Measurements from ENCODE around the gene P2RX5. TPM values are rescaled to one million over a fixed set of nuclear protein-coding genes. Genes with fewer than 3 reads are reported as not detected.
"Not testable (repeated sequence)": the region's sequence is repeated elsewhere in the genome, so short reads cannot be mapped to it uniquely, and the experiment has no call there.

P2RX5 gene
- total and polyA plus RNA-seq, 2 experiments from 2014 or later: 7.5 to 13.6 TPM

- H3K4me3 ChIP-seq: no peak overlapping the region
- no peak overlapping the region for H3K4me2 ChIP-seq
- H3K9me3 Mint-ChIP-seq: peaks cover 7% of the 10 kb centered on the region; the same call in 1 of the 3 replicates
- TF ChIP-seq ETS1 (IDR thresholded peaks at IDR 0.05): no peak
- no peak for TF ChIP-seq STAT1 (IDR thresholded peaks at IDR 0.05; ENCODE audit: unreplicated experiment)
- TF ChIP-seq CREB1 (CRISPR knock-in tag; IDR thresholded peaks at IDR 0.05; ENCODE audit: low read depth): no peak
- TF ChIP-seq NANOG (IDR thresholded peaks at IDR 0.05; ENCODE audit: borderline replicate concordance): no peak
- H3K27me3 ChIP-seq (ENCODE audit: insufficient read depth): no peaks in the 10 kb centered on the region
- no peak overlapping the region for H3K27ac ChIP-seq (ENCODE audit: low read depth)
- H3K36me3 ChIP-seq (ENCODE audit: insufficient read depth): no peaks in the 10 kb centered on the region
- no peak overlapping the region for H3K4me3 Mint-ChIP-seq
- ATAC-seq (no peak), DNase-seq (ENCODE audit: low spot score) (no peak)
- peaks cover 15% of the 10 kb centered on the region for H3K27me3 Mint-ChIP-seq (ENCODE audit: insufficient read depth, low read depth, poor library complexity)
- H3K9me2 ChIP-seq (ENCODE audit: insufficient read depth): no peaks in the 10 kb centered on the region
- H3F3A ChIP-seq (replicated peaks; ENCODE audit: low read depth): no peaks in the 10 kb centered on the region
- no peak overlapping the region for H2AFZ ChIP-seq
- H3K4me1 Mint-ChIP-seq: no peaks in the 10 kb centered on the region
- H3K79me2 ChIP-seq (replicated peaks; ENCODE audit: insufficient read depth): no peaks in the 10 kb centered on the region
- peaks cover 14% of the 10 kb centered on the region for H3K36me3 Mint-ChIP-seq (ENCODE audit: low read depth)
- no peaks in the 10 kb centered on the region; the same call in 1 of the 2 replicates for H4K20me1 ChIP-seq (replicated peaks; ENCODE audit: insufficient read depth)
- no peak overlapping the region for H3K27ac Mint-ChIP-seq
- H3K4me1 ChIP-seq (ENCODE audit: insufficient read depth): no peaks in the 10 kb centered on the region
Measured at GRCh38 chr17:3704931-3705717, 9.2 kb upstream of the P2RX5 start.

- not testable (repeated sequence) for H4K20me1 ChIP-seq (replicated peaks; ENCODE audit: insufficient read depth); H3K4me1 ChIP-seq (ENCODE audit: insufficient read depth); ATAC-seq; H3K27ac ChIP-seq (ENCODE audit: low read depth); DNase-seq (ENCODE audit: low spot score); H3K4me1 Mint-ChIP-seq; H3K36me3 ChIP-seq (ENCODE audit: insufficient read depth); H3K4me3 Mint-ChIP-seq; H3K9me2 ChIP-seq (ENCODE audit: insufficient read depth); H2AFZ ChIP-seq; H3F3A ChIP-seq (replicated peaks; ENCODE audit: low read depth); H3K4me2 ChIP-seq; H3K27me3 ChIP-seq (ENCODE audit: insufficient read depth); H3K4me3 ChIP-seq; H3K27ac Mint-ChIP-seq; H3K79me2 ChIP-seq (replicated peaks; ENCODE audit: insufficient read depth)
- peaks cover 24% of the 10 kb centered on the region for H3K27me3 Mint-ChIP-seq (ENCODE audit: insufficient read depth, low read depth, poor library complexity)
- H3K36me3 Mint-ChIP-seq (ENCODE audit: low read depth): peaks cover 14% of the 10 kb centered on the region
- H3K9me3 Mint-ChIP-seq: peaks cover 13% of the 10 kb centered on the region; the same call in 2 of the 3 replicates
Measured at GRCh38 chr17:3702041-3702539, 6.1 kb upstream of the P2RX5 start.

GRCh38 chr17:3699951-3700350 is 4.0 kb upstream of the P2RX5 start:
- Histone ChIP-seq H3K27ac (ENCODE audit: low read depth) (no peak overlapping the region), H3K4me3 (no peak overlapping the region), H4K20me1 (replicated peaks; ENCODE audit: insufficient read depth) (no peaks in the 10 kb centered on the region), H3K27me3 (ENCODE audit: insufficient read depth) (peaks cover 18% of the 10 kb centered on the region), H2AFZ (no peak overlapping the region), H3F3A (replicated peaks; ENCODE audit: low read depth) (0 out of 2 replicates have a peak, but pooled peaks cover 7% of the 10 kb centered on the region), H3K79me2 (replicated peaks; ENCODE audit: insufficient read depth) (no peaks in the 10 kb centered on the region), H3K36me3 (ENCODE audit: insufficient read depth) (no peaks in the 10 kb centered on the region), H3K4me2 (no peak overlapping the region), H3K9me2 (ENCODE audit: insufficient read depth) (no peaks in the 10 kb centered on the region), H3K4me1 (ENCODE audit: insufficient read depth) (peaks cover 6% of the 10 kb centered on the region; the same call in 1 of the 2 replicates)
- Mint-ChIP-seq H3K36me3 (ENCODE audit: low read depth) (peaks cover 14% of the 10 kb centered on the region), H3K27me3 (ENCODE audit: insufficient read depth, low read depth, poor library complexity) (peaks cover 25% of the 10 kb centered on the region), H3K9me3 (peaks cover 13% of the 10 kb centered on the region; the same call in 2 of the 3 replicates), H3K4me1 (no peaks in the 10 kb centered on the region; the same call in 2 of the 3 replicates), H3K4me3 (no peak overlapping the region), H3K27ac (no peak overlapping the region)
- ATAC-seq (no peak), DNase-seq (ENCODE audit: low spot score) (no peak)
- TF ChIP-seq EZH2 (IDR thresholded peaks at IDR 0.05; ENCODE audit: low read depth, unreplicated experiment) (no peak), CREB1 (CRISPR knock-in tag; IDR thresholded peaks at IDR 0.05; ENCODE audit: low read depth) (no peak), REST (IDR thresholded peaks at IDR 0.05; ENCODE audit: unreplicated experiment) (no peak), ZNF114 (CRISPR knock-in tag; IDR thresholded peaks at IDR 0.05) (no peak), ETS1 (IDR thresholded peaks at IDR 0.05) (no peak), JUNB (IDR thresholded peaks at IDR 0.05; ENCODE audit: unreplicated experiment) (no peak), CTCF (conservative IDR thresholded peaks at IDR 0.05; ENCODE audit: low read depth in 2 of 2) (no peak)

All from GM23338 (cell line).